Measurements from ENCODE around the gene UNKL. TPM values are rescaled to one million over a fixed set of nuclear protein-coding genes. Genes with fewer than 3 reads are reported as not detected.

Gene UNKL
- total RNA-seq, 2 experiments from 2014 or later = 31.3 to 32.8 TPM

DNA sequence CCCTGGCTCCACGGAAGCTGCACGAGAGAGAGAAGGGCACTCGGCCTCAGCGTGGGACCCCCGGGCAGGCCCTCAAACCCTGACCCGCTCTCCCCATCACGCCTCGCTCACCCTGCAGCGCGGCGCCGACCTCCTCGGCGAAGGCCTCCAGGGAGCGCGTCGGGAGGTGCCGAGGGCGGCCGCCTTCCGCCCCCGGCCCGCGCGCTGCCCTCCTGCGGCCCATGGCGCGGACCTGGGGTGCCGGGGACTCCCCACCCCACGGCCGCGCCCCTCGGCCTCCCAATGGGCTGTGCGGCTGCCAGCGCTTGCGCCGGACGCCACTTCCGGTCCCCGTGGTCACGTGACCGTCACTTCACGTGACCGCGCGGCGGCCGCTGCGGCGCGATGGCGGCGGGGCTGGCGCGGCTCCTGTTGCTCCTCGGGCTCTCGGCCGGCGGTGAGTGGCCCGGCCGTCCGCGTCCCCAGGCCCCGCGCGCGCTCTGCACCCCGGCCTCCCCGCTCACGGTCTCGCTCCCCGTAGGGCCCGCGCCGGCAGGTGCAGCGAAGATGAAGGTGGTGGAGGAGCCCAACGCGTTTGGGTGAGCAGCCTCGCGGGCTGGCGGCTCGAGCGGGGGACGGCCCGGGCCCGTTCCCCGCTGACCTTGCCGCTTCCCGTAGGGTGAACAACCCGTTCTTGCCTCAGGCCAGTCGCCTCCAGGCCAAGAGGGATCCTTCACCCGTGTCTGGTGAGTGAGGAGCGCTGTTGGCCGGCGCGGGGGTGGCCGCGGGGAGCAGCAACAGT is 62.7 kb downstream of the UNKL start, which contains the start of the genes GNPTG and TSR3:
Gene GNPTG, plus strand, starts transcription at position 350 of the 781 bp plus-strand sequence. Its CDS starts 35 bp downstream, at position 385.
Gene TSR3, minus strand, starts transcription at position 297 of the 781 bp plus-strand sequence. Its CDS starts 74 bp downstream, at position 223.
- POLR2A ChIA-PET = no interaction called here
- peaks cover 3% of the 10 kb centered on the region for H3K36me3 Mint-ChIP-seq (ENCODE audit: low read depth)
- H3K4me3 Mint-ChIP-seq = peak within 1 kb of the TSS; percentile 85
- intact Hi-C loops (cut with DNase I, micrococcal nuclease) = loop anchor here (1.0 to 5.0 kb wide), 9 partner anchors 8 to 421 kb away; partner anchors contain the start of genes CLCN7 (in 1 of the 2), EME2 (in 1 of the 2), MRPS34 (in 1 of the 2) and NME3 (in 1 of the 2)
- CTCF ChIA-PET = interaction anchor here (0.6 to 0.7 kb wide), 2 partner anchors 32 to 350 kb away, joined by 3 read pairs; no protein-coding TSS in a partner anchor
- peak; percentile 91 for DNase-seq
- H3K4me1 Mint-ChIP-seq = peaks cover 37% of the 10 kb centered on the region
- peak; percentile 87 for ATAC-seq
- H3K27me3 Mint-ChIP-seq = no peaks in the 10 kb centered on the region
- no peaks in the 10 kb centered on the region for H3K9me3 Mint-ChIP-seq (ENCODE audit: low read depth)
- H3K27ac Mint-ChIP-seq = peak within 1 kb of the TSS; percentile 79

DNA sequence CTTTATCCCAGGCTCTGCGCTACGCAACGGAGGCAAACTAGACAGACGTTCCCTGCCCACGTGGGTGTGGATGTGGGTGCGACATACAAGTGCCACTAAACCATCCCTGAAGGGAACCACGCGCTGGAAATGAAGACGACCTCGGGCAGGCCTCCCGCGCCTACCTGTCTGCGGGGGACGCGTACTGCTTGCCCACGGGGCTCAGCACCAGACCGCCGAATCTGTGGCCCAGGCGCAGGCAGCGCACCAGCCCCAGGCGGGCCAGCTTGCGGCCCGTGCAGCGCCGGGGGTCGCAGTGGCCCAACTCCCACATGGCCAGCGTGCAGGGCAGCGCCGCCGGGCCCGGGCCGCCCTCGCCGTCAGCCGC is 63.3 kb downstream of the UNKL start:
- POLR2A ChIA-PET = no interaction called here
- no peaks in the 10 kb centered on the region for H3K27me3 Mint-ChIP-seq
- intact Hi-C loops (cut with DNase I, micrococcal nuclease) = loop anchor here (1.0 to 5.0 kb wide), 9 partner anchors 8 to 421 kb away; partner anchors contain the start of genes CLCN7 (in 1 of the 2), EME2 (in 1 of the 2), MRPS34 (in 1 of the 2) and NME3 (in 1 of the 2)
- H3K4me3 Mint-ChIP-seq = peak overlapping the region; percentile 85
- peaks cover 37% of the 10 kb centered on the region for H3K4me1 Mint-ChIP-seq
- CTCF ChIA-PET = interaction anchor here (0.5 to 0.7 kb wide), 3 partner anchors 31 to 354 kb away, joined by 3 read pairs; partner anchors contain the start of gene MAPK8IP3
- ATAC-seq (peak; percentile 16), DNase-seq (peak; percentile 53)
- H3K9me3 Mint-ChIP-seq (ENCODE audit: low read depth) = no peaks in the 10 kb centered on the region
- H3K27ac Mint-ChIP-seq = peak overlapping the region; percentile 77
- H3K36me3 Mint-ChIP-seq (ENCODE audit: low read depth) = peaks cover 3% of the 10 kb centered on the region

DNA sequence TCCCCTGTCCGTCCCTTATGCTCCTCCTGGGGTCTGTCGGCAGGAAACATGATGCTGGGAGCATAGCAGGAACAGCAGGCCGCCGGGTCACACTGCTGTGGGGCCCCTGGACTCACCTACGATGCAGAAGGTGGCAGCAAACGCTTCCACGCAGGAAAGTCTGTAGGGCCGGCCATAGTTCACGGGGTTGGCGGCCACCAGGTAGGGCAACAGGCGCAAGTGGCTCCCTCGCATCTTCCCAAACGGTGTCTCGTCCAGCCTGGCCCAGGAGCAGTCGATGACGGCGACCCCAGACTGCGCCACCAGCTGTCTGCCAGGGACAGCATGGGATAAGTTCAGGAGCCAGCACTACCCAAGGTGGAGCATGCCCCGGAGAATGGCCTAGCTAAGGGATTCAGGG is 63.8 kb downstream of the UNKL start:
- intact Hi-C loops (cut with DNase I, micrococcal nuclease) = loop anchor here (1.0 to 5.0 kb wide), 9 partner anchors 7 to 422 kb away; partner anchors contain the start of genes CLCN7 (in 1 of the 2), EME2 (in 1 of the 2), MRPS34 (in 1 of the 2) and NME3 (in 1 of the 2)
- POLR2A ChIA-PET = no interaction called here

DNA sequence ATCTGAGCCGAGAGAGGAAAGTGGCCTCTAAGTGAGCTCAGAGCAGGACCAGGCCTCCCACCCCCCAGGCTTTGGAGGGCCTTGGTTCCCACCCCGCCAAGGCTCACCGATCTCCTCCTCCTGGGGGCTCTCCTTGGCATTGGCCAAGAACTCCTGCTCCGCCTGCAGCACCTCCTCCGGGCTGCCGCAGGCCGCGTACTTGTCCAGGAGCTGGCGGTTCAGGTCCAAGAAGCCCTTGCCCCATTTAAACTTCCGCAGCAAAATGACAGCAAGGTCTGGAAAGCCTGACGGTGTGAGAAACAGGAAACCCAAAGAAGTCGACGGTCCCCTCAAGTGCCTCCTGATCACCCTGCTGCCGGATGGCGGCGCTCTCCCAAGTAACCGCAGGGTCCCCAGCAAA is 64.6 kb downstream of the UNKL start:
- intact Hi-C loops (cut with DNase I, micrococcal nuclease) = loop anchor here in 1 of 2 experiments (2.0 to 10.0 kb wide), 5 partner anchors 63 to 595 kb away; partner anchors contain the start of genes CLCN7, EME2, MRPS34 and MSRB1
- ChIA-PET POLR2A (interaction anchor here (0.6 kb wide), 1 partner anchor 15 kb away, joined by 8 read pairs; no protein-coding TSS in a partner anchor), CTCF (no interaction called here)
- Mint-ChIP-seq H3K4me3 (peak overlapping the region; percentile 85), H3K27me3 (no peaks in the 10 kb centered on the region), H3K9me3 (ENCODE audit: low read depth) (no peaks in the 10 kb centered on the region), H3K27ac (no peak overlapping the region), H3K4me1 (peaks cover 32% of the 10 kb centered on the region), H3K36me3 (ENCODE audit: low read depth) (no peaks in the 10 kb centered on the region)
- no peak for DNase-seq
- no peak for ATAC-seq

More for the DNA sequence above, 63.8 kb downstream of the UNKL start:
- ATAC-seq (no peak), DNase-seq (no peak)
- peaks cover 3% of the 10 kb centered on the region for H3K36me3 Mint-ChIP-seq (ENCODE audit: low read depth)
- H3K27ac Mint-ChIP-seq = peak overlapping the region; percentile 77
- CTCF ChIA-PET = interaction anchor here (0.5 to 0.7 kb wide), 3 partner anchors 31 to 355 kb away, joined by 3 read pairs; partner anchors contain the start of gene MAPK8IP3
- H3K4me1 Mint-ChIP-seq = peaks cover 37% of the 10 kb centered on the region
- no peaks in the 10 kb centered on the region for H3K9me3 Mint-ChIP-seq (ENCODE audit: low read depth)
- no peaks in the 10 kb centered on the region for H3K27me3 Mint-ChIP-seq
- H3K4me3 Mint-ChIP-seq = peak overlapping the region; percentile 85

DNA sequence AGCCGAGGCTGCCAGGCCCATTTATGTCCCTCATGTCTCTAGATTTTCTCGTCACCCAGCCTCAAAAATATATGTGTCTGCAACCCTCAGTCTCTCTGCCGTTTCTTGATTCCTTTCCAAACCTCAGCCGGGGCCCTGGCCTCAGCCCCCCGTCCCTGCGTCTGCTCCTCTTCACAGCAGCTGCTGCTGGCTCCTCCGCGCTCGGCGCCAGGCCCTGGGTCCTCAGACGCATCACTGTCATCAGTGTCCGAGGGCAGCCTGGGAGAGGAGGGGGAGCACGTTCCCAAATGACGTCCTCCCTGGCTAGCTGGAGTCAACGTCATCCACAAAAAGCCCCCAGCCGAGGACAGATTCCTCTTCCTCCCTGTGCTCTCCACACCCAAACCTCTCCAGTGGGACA is 65.2 kb downstream of the UNKL start:
- Mint-ChIP-seq H3K27ac (no peak overlapping the region), H3K27me3 (no peaks in the 10 kb centered on the region), H3K9me3 (ENCODE audit: low read depth) (no peaks in the 10 kb centered on the region), H3K4me1 (peaks cover 29% of the 10 kb centered on the region), H3K4me3 (no peak overlapping the region), H3K36me3 (ENCODE audit: low read depth) (no peaks in the 10 kb centered on the region)
- DNase-seq (no peak), ATAC-seq (no peak)
- ChIA-PET POLR2A (no interaction called here), CTCF (no interaction called here)
- intact Hi-C loops (cut with DNase I, micrococcal nuclease) = loop anchor here in 1 of 2 experiments (10.0 kb wide), 1 partner anchor 595 kb away; the partner anchor contains the start of gene MSRB1

DNA sequence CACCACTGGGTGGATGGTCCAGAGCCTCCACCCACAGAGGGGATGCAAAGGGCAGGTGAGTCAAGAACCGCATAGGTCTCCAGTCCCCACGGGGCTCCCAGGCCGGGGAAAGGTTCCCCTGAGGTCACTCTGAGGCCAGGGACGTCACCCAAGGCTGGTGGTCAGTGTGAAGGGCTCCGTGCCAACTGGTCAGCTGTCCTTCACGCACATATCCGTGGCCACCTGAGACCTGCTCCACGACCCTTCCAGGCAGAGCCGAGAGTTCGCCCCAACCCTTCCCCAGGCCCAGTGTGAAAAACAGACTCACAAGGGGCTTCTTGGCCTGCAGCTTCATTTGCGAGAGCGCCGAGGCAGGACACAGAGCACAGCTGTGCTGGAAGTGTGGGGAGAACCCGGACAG is 65.6 kb downstream of the UNKL start:
- ChIA-PET POLR2A (no interaction called here), CTCF (interaction anchor here (0.5 to 0.9 kb wide), 3 partner anchors 15 to 1393 kb away, joined by 3 read pairs; no protein-coding TSS in a partner anchor)
- H3K27ac Mint-ChIP-seq = no peak overlapping the region
- no peaks in the 10 kb centered on the region for H3K36me3 Mint-ChIP-seq (ENCODE audit: low read depth)
- H3K4me1 Mint-ChIP-seq = peaks cover 26% of the 10 kb centered on the region
- H3K27me3 Mint-ChIP-seq = no peaks in the 10 kb centered on the region
- DNase-seq (no peak), ATAC-seq (no peak)
- intact Hi-C loops (cut with DNase I, micrococcal nuclease) = loop anchor here in 1 of 2 experiments (10.0 kb wide), 1 partner anchor 596 kb away; the partner anchor contains the start of gene MSRB1
- no peak overlapping the region for H3K4me3 Mint-ChIP-seq
- no peaks in the 10 kb centered on the region for H3K9me3 Mint-ChIP-seq (ENCODE audit: low read depth)

DNA sequence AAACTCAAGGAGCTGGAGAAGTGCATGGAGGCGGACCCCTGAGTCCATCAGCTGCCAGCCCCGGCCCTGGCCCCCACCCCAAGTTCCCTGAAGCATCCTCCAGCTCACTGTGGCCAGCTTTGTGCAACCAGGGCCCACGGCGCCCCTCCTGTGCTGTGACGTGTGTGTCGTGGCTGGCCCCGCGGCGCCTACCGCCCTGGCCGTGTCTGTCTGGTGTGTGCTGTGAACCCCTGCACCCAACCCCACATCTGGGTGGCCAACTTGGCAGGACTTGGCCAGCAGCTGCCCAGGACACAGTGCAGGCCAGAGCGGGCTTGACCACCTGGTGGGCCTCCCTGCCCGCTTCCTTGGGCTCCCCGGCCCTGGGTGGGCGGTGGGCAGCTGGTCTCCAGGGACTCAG is 66.1 kb downstream of the UNKL start:
- Mint-ChIP-seq H3K9me3 (ENCODE audit: low read depth) (no peaks in the 10 kb centered on the region), H3K4me3 (no peak overlapping the region), H3K27ac (no peak overlapping the region), H3K4me1 (peaks cover 23% of the 10 kb centered on the region), H3K36me3 (ENCODE audit: low read depth) (no peaks in the 10 kb centered on the region), H3K27me3 (no peaks in the 10 kb centered on the region)
- DNase-seq (no peak), ATAC-seq (no peak)
- ChIA-PET CTCF (interaction anchor here (0.5 to 0.9 kb wide), 3 partner anchors 16 to 1394 kb away, joined by 3 read pairs; no protein-coding TSS in a partner anchor), POLR2A (no interaction called here)
- intact Hi-C loops (cut with DNase I, micrococcal nuclease) = loop anchor here in 1 of 2 experiments (10.0 kb wide), 1 partner anchor 596 kb away; the partner anchor contains the start of gene MSRB1

GRCh38 chr16:1347962-1348361 is 66.5 kb downstream of the UNKL start:
- intact Hi-C loops (cut with DNase I, micrococcal nuclease) = loop anchor here in 1 of 2 experiments (10.0 kb wide), 1 partner anchor 597 kb away; the partner anchor contains the start of gene MSRB1
- H3K4me1 Mint-ChIP-seq = peaks cover 23% of the 10 kb centered on the region
- H3K36me3 Mint-ChIP-seq (ENCODE audit: low read depth) = no peaks in the 10 kb centered on the region
- no peaks in the 10 kb centered on the region for H3K9me3 Mint-ChIP-seq (ENCODE audit: low read depth)
- H3K27me3 Mint-ChIP-seq = no peaks in the 10 kb centered on the region
- ATAC-seq (no peak), DNase-seq (no peak)
- no peak overlapping the region for H3K27ac Mint-ChIP-seq
- H3K4me3 Mint-ChIP-seq = no peak overlapping the region
- POLR2A ChIA-PET = no interaction called here
- CTCF ChIA-PET = interaction anchor here (0.9 kb wide), 1 partner anchor 16 kb away, joined by 3 read pairs; no protein-coding TSS in a partner anchor

DNA sequence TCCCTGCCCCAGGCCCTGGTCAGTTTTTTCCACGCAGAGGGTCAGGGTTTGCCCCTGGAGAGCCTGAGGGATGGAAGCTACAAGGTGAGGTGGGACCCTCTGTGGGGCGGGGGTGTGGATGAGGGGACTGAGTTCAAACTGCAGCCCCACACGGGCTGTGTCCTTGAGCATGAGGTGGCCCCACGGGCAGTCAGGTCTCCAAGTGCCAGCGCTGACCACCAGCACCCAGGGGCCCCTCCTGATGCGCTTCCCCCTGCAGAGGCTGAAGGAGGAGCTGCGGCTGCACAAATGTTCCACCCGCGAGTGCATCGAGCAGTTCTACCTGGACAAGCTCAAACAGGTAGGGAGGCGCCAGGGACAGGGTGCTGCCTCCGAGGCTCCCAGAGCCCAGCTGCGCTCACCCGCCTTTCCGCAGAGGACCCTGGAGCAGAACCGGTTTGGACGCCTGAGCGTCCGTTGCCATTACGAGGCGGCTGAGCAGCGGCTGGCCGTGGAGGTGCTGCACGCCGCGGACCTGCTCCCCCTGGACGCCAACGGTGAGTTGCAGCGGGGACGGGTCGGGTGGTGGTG is 67.1 kb downstream of the UNKL start:
- H3K36me3 Mint-ChIP-seq (ENCODE audit: low read depth) = no peaks in the 10 kb centered on the region
- no peak overlapping the region for H3K4me3 Mint-ChIP-seq
- H3K27ac Mint-ChIP-seq = no peak overlapping the region
- ChIA-PET CTCF (no interaction called here), POLR2A (no interaction called here)
- intact Hi-C loops (cut with DNase I, micrococcal nuclease) = loop anchor here in 1 of 2 experiments (10.0 kb wide), 1 partner anchor 597 kb away; the partner anchor contains the start of gene MSRB1
- no peaks in the 10 kb centered on the region for H3K27me3 Mint-ChIP-seq
- no peaks in the 10 kb centered on the region for H3K9me3 Mint-ChIP-seq (ENCODE audit: low read depth)
- peaks cover 26% of the 10 kb centered on the region for H3K4me1 Mint-ChIP-seq
- ATAC-seq (no peak), DNase-seq (no peak)

DNA sequence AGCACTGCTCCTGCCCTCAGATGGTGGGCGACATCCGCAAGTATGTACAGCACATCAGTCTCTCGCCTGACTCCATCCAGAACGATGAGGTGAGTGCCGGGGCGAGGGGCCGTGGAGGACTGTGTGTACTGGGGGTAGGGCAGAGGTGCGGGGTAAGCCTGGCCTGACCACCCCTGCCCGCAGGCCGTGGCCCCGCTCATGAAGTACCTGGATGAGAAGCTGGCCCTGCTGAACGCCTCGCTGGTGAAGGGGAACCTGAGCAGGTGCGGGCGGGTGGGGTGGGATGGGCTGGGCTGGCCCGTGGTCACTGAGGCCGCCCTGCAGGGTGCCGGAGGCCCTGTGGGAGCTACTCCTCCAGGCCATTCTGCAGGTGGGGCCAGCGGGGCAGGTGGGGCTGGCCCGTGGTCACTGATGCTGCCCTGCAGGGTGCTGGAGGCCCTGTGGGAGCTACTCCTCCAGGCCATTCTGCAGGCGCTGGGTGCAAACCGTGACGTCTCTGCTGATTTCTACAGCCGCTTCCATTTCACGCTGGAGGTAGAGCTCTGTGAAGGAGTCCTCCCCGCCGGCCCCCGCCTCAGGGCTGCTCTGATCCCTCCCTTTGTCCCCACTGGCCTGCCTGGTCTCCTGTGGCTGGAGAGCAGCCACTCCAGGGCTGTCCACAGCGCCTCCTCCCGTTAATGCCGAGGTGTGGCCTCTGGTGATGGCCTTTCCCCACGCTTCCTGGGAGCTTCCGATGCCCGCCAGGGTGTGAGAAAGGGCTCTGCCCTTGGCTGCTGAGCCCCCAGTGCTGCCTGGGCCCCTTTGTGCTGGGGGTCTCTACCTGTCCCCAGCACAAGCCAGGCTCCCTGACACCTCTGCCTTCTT is 67.8 kb downstream of the UNKL start:
- CTCF ChIA-PET = interaction anchor here (1.1 kb wide), 1 partner anchor 15 kb away, joined by 6 read pairs; no protein-coding TSS in a partner anchor
- Mint-ChIP-seq H3K27me3 (no peaks in the 10 kb centered on the region), H3K27ac (no peak overlapping the region), H3K4me1 (peaks cover 28% of the 10 kb centered on the region), H3K36me3 (ENCODE audit: low read depth) (no peaks in the 10 kb centered on the region), H3K4me3 (no peak overlapping the region), H3K9me3 (ENCODE audit: low read depth) (no peaks in the 10 kb centered on the region)
- intact Hi-C loops (cut with DNase I, micrococcal nuclease) = loop anchor here in 1 of 2 experiments (10.0 kb wide), 1 partner anchor 598 kb away; the partner anchor contains the start of gene MSRB1
- ATAC-seq = no peak
- no peak for DNase-seq
- POLR2A ChIA-PET = no interaction called here
